GM12873 (cell line): Measurements from ENCODE around the gene MYLK.

Experiments used
- CTCF ChIP-seq: IDR thresholded peaks from 2 replicates; pipeline ENCODE4 v1.5.1; 2012; ENCODE audit warnings: low read depth, mild to moderate bottlenecking, moderate library complexity, low read length, control low read depth; ENCODE audit not compliant: insufficient read depth; ENCODE audit errors: missing control alignments

MYLK gene

GRCh38 chr3:123795471-123796251 lies 88.5 kb downstream of the MYLK start:
- no peak for TF ChIP-seq CTCF

DNA sequence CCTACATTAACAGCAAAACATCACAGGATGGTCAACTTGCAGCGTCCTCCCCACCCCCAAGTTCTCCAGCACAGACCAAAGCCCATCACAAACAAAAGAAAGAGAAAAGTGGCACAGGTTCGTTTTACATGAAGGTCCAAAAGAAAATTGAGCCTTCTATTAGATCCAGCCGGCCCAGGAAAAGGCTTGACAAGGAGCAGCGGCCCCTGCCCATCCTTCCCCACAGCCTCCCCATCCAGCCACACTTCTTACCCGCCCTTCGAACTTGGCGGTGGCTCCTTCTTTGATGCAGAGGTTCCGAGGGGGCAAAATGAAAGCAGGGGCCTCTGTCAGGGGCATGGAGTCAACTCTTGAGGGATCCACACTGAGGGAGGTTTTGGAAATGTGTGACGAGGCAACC lies 90.7 kb downstream of the MYLK start:
- no peak for TF ChIP-seq CTCF

- TF ChIP-seq CTCF, result no peak
These were observed 91.5 kb downstream of the MYLK start for GRCh38 chr3:123792473-123793201.

DNA sequence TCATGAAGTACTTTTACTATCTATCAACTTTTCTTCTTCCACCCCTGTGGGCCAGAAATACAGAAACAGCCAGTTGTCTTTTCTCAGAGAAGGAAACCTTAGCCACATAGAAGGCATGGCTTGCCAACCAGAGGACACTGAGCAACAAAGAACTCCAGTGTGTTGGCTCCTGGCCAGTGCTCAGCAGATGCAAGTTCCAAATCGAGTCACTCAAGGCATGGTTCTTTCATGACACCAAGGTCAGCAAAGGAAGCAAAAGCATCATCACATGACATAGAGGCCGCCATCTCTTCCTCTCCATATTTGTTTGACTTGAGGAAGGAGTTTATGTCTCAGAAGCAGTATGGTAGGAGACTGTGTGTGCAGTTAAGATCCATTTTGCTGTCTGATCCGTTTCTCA lies 92.2 kb downstream of the MYLK start:
- no peak for TF ChIP-seq CTCF

GRCh38 chr3:123791417-123791816 lies 92.7 kb downstream of the MYLK start:
- no peak for TF ChIP-seq CTCF

- no peak for TF ChIP-seq CTCF
These were observed 93.1 kb downstream of the MYLK start for GRCh38 chr3:123791073-123791370.

- no peak for TF ChIP-seq CTCF
These were observed 93.7 kb downstream of the MYLK start for GRCh38 chr3:123790254-123791072.
